Measurements from ENCODE around the gene FHL1. TPM values are rescaled to one million over a fixed set of nuclear protein-coding genes. Genes with fewer than 3 reads are reported as not detected.

FHL1 gene
- 21.6 to 22.8 TPM (median 22.0 TPM) in 5 replicates for total RNA-seq (2022; extraction: Qiagen RNA extraction; ENCODE audit: low read depth)

DNA sequence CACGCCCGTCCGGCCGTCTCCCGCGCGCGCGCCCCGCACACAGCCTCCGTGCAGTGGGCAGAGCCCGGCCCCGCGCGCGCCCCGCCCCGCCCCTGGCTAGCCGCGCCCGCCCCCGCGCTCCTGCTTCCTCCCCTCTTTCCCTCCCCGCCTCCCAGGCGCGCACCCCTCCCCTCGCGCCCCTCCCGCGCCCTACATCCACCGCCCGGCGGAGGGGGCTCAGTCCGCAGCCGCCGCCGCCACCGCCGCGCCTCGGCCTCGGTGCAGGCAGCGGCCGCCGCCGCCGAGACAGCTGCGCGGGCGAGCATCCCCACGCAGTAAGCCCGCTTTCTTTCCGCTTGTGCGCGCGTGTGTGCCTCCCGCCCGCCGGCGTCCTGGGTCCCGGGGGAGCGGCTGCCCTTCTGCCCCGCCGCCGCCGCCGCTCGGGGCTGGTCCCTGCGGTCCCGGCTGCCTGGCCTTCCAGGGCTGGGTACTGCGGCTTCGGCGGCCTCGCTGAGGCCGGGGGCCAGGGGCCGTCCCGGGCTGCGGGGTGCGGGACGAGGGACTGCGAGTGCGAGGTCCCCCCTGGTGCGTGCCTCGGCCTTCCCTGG, at the start of gene FHL1:
TSS of gene FHL1 (plus strand) at position 219 of the 587 bp plus-strand sequence.

DNA sequence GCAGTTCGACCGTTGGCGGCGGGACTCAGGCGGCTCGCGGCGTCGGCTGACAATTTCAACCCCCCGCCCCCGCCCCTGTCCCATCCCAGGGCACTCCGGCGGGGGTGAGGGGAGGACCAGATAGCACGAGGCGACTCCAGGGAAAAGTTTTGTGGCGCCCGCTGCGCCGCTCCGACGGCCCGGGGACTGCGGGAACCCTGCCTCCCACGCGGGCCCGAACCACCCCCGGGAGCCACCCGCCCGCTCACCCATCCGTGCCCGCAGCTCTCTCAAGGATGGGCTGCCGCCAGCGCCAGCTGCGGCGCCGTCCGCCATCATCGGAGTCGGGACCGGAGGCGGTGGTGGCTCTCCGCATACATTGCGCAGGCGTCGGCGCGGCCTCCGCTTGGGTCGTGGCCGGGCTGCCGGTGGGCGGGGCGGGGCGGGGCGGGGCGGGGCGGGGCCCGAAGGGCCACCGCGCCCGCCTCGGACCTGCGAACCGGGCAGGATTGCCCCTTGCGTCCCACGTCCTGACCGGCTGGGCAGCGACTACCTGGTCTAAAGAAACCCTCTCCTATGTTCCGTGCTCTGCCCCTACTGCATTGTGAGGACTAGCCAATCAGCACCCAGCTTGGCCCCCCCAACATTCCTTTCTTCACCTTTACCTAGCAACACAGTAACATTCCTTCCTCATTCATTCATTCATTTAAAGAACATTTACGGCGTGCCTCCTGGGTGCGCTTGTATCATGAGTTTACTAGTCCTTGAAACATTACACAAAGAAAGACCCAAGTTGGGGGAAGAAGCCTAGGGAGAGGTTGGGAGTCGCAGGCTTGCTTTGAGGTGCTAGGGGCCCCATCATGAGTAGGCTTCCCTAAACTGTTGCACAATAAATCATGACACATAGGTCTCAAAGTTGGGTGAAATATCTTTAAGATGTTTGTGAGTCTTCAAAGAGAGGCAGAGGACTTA, 104.0 kb downstream of the FHL1 start, which contains the start of gene MAP7D3:
TSS of gene MAP7D3 (minus strand) at position 360 of the 951 bp plus-strand sequence. CDS start at position 318, 42 bp downstream.

Other genes with a start within 250 kb of the FHL1 start
- gene MMGT1, start 173.5 kb upstream of the FHL1 start, total RNA-seq (2022; extraction: Qiagen RNA extraction; ENCODE audit: low read depth), result 16.1 to 20.1 TPM (median 19.0 TPM) in 5 replicates
- gene SLC9A6, start 162.1 kb upstream of the FHL1 start, total RNA-seq (2022; extraction: Qiagen RNA extraction; ENCODE audit: low read depth), result 7.5 to 9.7 TPM (median 9.3 TPM) in 5 replicates
- 12.1 to 15.1 TPM (median 14.3 TPM) in 5 replicates for gene MAP7D3, start 103.9 kb downstream of the FHL1 start, total RNA-seq (2022; extraction: Qiagen RNA extraction; ENCODE audit: low read depth)
- not detected in 5 replicates for gene ADGRG4, start 153.4 kb downstream of the FHL1 start, total RNA-seq (2022; extraction: Qiagen RNA extraction; ENCODE audit: low read depth)

Data from A549 treated with DMSO at 1 μM for 4 hours (cell line).